Vagina (tissue), 2 donors: Measurements from ENCODE around the gene GLIPR1L1. TPM values are rescaled to one million over a fixed set of nuclear protein-coding genes. Genes with fewer than 3 reads are reported as not detected.

ENCODE experiments used
- DNase-seq, 2 donors: peaks; one replicate each; pipeline ENCODE4 v3.0.0-alpha.2; 2017; ENCODE audit errors: extremely low spot score in 2 of 2
- H3K27ac ChIP-seq: fragments of 200-600 bp; sonication (generic); one replicate; pipeline ENCODE4 v1.5.1; 2019
- H3K27me3 ChIP-seq: fragments of 200-600 bp; sonication (generic); one replicate; pipeline ENCODE4 v1.5.1; 2019
- H3K36me3 ChIP-seq, 2 donors: fragments of 200-600 bp; sonication (generic); one replicate each; pipeline ENCODE4 v1.5.1; 2017 to 2019
- H3K4me1 ChIP-seq: fragments of 200-600 bp; sonication (generic); one replicate; pipeline ENCODE4 v1.5.1; 2019
- H3K4me3 ChIP-seq, 2 donors: fragments of 200-600 bp; sonication (generic); 1 replicate in 1 of 2; 2 replicates in 1 of 2; pipeline ENCODE4 v1.5.1; 2016 to 2019
- H3K9me3 ChIP-seq: fragments of 200-600 bp; sonication (generic); one replicate; pipeline ENCODE4 v1.5.1; 2019
- CTCF ChIP-seq, 3 experiments: fragments of 450-650 bp in 2 of 3; fragments of 200-600 bp in 1 of 3; sonication (generic) in 1 of 3; IDR thresholded peaks; one replicate each; pipeline ENCODE4 v1.5.1; 2017 to 2019; ENCODE audit warnings: antibody characterized with exemption in 3 of 3, mild to moderate bottlenecking in 2 of 3, moderate library complexity in 2 of 3
- POLR2A ChIP-seq, 2 donors: fragments of 450-650 bp; IDR thresholded peaks; one replicate each; pipeline ENCODE4 v1.6.1; 2017; ENCODE audit warnings: antibody characterized with exemption in 2 of 2, mild to moderate bottlenecking in 2 of 2, moderate library complexity in 2 of 2
- POLR2AphosphoS5 ChIP-seq, 2 donors: sonication (generic); formaldehyde crosslinking; IDR thresholded peaks; one replicate each; pipeline ENCODE4 v1.9.0; 2017; ENCODE audit warnings: antibody characterized with exemption in 2 of 2, mild to moderate bottlenecking in 2 of 2, low read depth in 1 of 2; ENCODE audit not compliant: insufficient read depth in 1 of 2
- intact Hi-C: fragments of 100-400 bp; cut with DNase I; formaldehyde crosslinking; loops from one replicate; pipeline ENCODE4 v1.15.1; 2023
- total RNA-seq: library from RNA; depleted of rRNA; stranded (reverse); fragments of >200 nt; gene quantifications from one replicate; pipeline ENCODE4 v1.2.3, GENCODE V29; 2016

The GLIPR1L1 gene
- total RNA-seq, 1 donor from 2014 or later = not detected

GRCh38 chr12:75364919-75365318, 30.4 kb downstream of the GLIPR1L1 start:
- Histone ChIP-seq H3K4me3 (no peak overlapping the region), H3K27me3 (no peaks in the 10 kb centered on the region), H3K36me3 (no peaks in the 10 kb centered on the region), H3K27ac (no peak overlapping the region), H3K4me1 (no peaks in the 10 kb centered on the region), H3K9me3 (no peaks in the 10 kb centered on the region)
- TF ChIP-seq CTCF (IDR thresholded peaks at IDR 0.05) = no peak
- no peak for TF ChIP-seq POLR2AphosphoS5 (IDR thresholded peaks at IDR 0.05; ENCODE audit: insufficient read depth in 1 of 2, low read depth in 1 of 2)
- TF ChIP-seq POLR2A (IDR thresholded peaks at IDR 0.05) = no peak
- no peak for DNase-seq
- intact Hi-C loops = no loop called here

DNA sequence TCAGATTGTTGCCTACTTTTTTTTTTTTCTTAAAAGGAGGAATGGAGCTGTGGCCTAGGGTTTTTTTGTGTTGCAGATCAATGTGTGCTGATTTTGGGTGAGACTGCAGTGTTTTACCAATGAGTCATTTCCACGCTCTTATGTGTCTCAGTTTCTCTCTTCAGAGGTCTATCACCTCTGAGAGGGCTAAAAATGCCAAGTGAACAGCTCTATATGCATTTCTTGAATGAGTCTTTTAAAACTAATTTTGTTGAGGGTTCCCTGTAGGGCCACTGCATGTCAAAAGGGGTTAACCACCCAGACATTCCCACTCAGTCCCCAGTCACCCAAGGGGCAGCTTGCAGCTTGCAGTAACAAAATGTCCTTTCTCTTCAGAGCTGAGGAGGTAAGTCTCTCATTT, 32.2 kb downstream of the GLIPR1L1 start:
- Histone ChIP-seq H3K27ac (no peak overlapping the region), H3K36me3 (no peaks in the 10 kb centered on the region), H3K4me1 (no peaks in the 10 kb centered on the region), H3K27me3 (no peaks in the 10 kb centered on the region), H3K4me3 (no peak overlapping the region), H3K9me3 (no peaks in the 10 kb centered on the region)
- intact Hi-C loops = no loop called here
- TF ChIP-seq POLR2AphosphoS5 (IDR thresholded peaks at IDR 0.05; ENCODE audit: insufficient read depth in 1 of 2, low read depth in 1 of 2) = no peak
- no peak for TF ChIP-seq POLR2A (IDR thresholded peaks at IDR 0.05)
- TF ChIP-seq CTCF (IDR thresholded peaks at IDR 0.05) = no peak
- no peak for DNase-seq

DNA sequence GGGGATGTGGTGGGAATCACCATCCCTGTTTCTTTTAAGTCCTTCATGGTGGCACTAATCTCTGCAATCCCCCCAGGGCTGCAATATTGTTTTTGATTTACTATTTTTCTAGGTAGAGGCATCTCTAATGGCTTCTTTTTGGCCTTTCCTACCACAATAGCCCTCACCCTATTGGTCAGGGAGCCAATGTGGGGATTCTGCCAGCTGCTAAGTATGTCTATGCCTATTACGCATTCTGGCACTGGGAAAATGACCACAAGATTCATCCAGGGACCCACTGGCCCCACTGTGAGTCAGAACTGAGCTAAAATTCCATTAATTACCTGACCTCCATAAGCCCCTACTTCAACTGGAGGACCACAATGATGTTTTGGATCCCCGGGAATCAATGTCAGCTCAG, 40.5 kb downstream of the GLIPR1L1 start:
- Histone ChIP-seq H3K9me3 (no peaks in the 10 kb centered on the region), H3K4me1 (no peaks in the 10 kb centered on the region), H3K27me3 (no peaks in the 10 kb centered on the region), H3K4me3 (no peak overlapping the region), H3K27ac (no peak overlapping the region), H3K36me3 (no peaks in the 10 kb centered on the region)
- no peak for TF ChIP-seq POLR2A (IDR thresholded peaks at IDR 0.05)
- TF ChIP-seq CTCF (IDR thresholded peaks at IDR 0.05) = no peak
- no peak for TF ChIP-seq POLR2AphosphoS5 (IDR thresholded peaks at IDR 0.05; ENCODE audit: insufficient read depth in 1 of 2, low read depth in 1 of 2)
- intact Hi-C loops = no loop called here
- DNase-seq = no peak

GRCh38 chr12:75378354-75378753, 43.9 kb downstream of the GLIPR1L1 start:
- no peak for DNase-seq
- Histone ChIP-seq H3K9me3 (no peaks in the 10 kb centered on the region), H3K4me1 (no peaks in the 10 kb centered on the region), H3K36me3 (no peaks in the 10 kb centered on the region), H3K27ac (no peak overlapping the region), H3K4me3 (no peak overlapping the region), H3K27me3 (no peaks in the 10 kb centered on the region)
- no peak for TF ChIP-seq POLR2AphosphoS5 (IDR thresholded peaks at IDR 0.05; ENCODE audit: insufficient read depth in 1 of 2, low read depth in 1 of 2)
- TF ChIP-seq POLR2A (IDR thresholded peaks at IDR 0.05) = no peak
- TF ChIP-seq CTCF (IDR thresholded peaks at IDR 0.05) = no peak
- intact Hi-C loops = no loop called here

DNA sequence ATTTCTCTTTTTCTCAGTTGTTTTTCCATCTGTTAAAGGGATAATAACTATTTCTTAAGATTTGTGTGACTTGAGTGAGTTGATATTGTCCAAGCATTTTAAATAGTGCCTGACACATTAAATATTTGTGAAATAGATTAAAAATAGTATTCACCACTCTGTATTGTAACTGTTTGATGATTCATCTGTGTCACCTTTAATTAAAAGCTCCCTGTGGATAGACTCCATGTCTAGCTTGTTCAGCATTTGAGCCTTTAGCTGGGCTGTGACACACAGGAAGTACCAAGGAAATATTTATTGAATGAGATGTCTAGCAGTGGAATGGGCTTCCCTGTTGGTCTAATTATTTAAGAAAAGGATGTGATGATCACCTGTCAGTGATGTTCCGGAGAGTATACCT, 54.6 kb downstream of the GLIPR1L1 start:
- H3K27me3 ChIP-seq = no peaks in the 10 kb centered on the region
- DNase-seq = no peak
- TF ChIP-seq POLR2A (IDR thresholded peaks at IDR 0.05) (no peak), POLR2AphosphoS5 (IDR thresholded peaks at IDR 0.05; ENCODE audit: insufficient read depth in 1 of 2, low read depth in 1 of 2) (peak in 1 of 2 donors; percentile 28)
- H3K4me1 ChIP-seq = peaks cover 29% of the 10 kb centered on the region
- no peaks in the 10 kb centered on the region for H3K9me3 ChIP-seq
- H3K27ac ChIP-seq = peak overlapping the region; percentile 80
- H3K36me3 ChIP-seq = no peaks in the 10 kb centered on the region
- intact Hi-C loops = no loop called here
- H3K4me3 ChIP-seq = peak overlapping the region in 1 of 2 donors; percentile 16
